ENCODE results near the gene ANKRD31.
"Not testable (repeated sequence)": the region's sequence is repeated elsewhere in the genome, so short reads cannot be mapped to it uniquely, and the experiment has no call there.

Gene ANKRD31

GRCh38 chr5:75189353-75189752 is 47.3 kb downstream of the ANKRD31 start:
- Histone ChIP-seq H3K9me3 (ENCODE audit: low read length) (no peaks in the 10 kb centered on the region), H3K4me3 (ENCODE audit: low read depth in 1 of 2, low read length in 2 of 2) (no peak overlapping the region), H3K4me1 (ENCODE audit: insufficient read depth, low read length) (no peaks in the 10 kb centered on the region), H3K27ac (ENCODE audit: low read depth, low read length) (no peak overlapping the region), H3K36me3 (ENCODE audit: insufficient read depth, low read length) (no peaks in the 10 kb centered on the region), H3K27me3 (ENCODE audit: control insufficient read depth in 1 of 2, insufficient read depth in 2 of 2, low read length in 2 of 2) (no peaks in the 10 kb centered on the region), H3K9ac (ENCODE audit: low read length) (no peak overlapping the region)

- H3K4me1 ChIP-seq (ENCODE audit: insufficient read depth, low read length) = no peaks in the 10 kb centered on the region
- H3K9me3 ChIP-seq (ENCODE audit: low read length) = no peaks in the 10 kb centered on the region
- no peak overlapping the region for H3K9ac ChIP-seq (ENCODE audit: low read length)
- H3K27ac ChIP-seq (ENCODE audit: low read depth, low read length) = no peak overlapping the region
- H3K27me3 ChIP-seq (ENCODE audit: control insufficient read depth in 1 of 2, insufficient read depth in 2 of 2, low read length in 2 of 2) = no peaks in the 10 kb centered on the region
- H3K4me3 ChIP-seq (ENCODE audit: low read depth in 1 of 2, low read length in 2 of 2) = no peak overlapping the region
- no peaks in the 10 kb centered on the region for H3K36me3 ChIP-seq (ENCODE audit: insufficient read depth, low read length)
Measured at GRCh38 chr5:75185763-75186162, 50.9 kb downstream of the ANKRD31 start.

GRCh38 chr5:75176009-75176408 is 60.7 kb downstream of the ANKRD31 start:
- not testable (repeated sequence) for H3K27ac ChIP-seq (ENCODE audit: low read depth, low read length)

GRCh38 chr5:75174872-75175271 is 61.8 kb downstream of the ANKRD31 start:
- H3K36me3 ChIP-seq (ENCODE audit: insufficient read depth, low read length); H3K9me3 ChIP-seq (ENCODE audit: low read length); H3K4me3 ChIP-seq (ENCODE audit: low read depth in 1 of 2, low read length in 2 of 2); H3K9ac ChIP-seq (ENCODE audit: low read length); H3K27ac ChIP-seq (ENCODE audit: low read depth, low read length); H3K27me3 ChIP-seq (ENCODE audit: control insufficient read depth in 1 of 2, insufficient read depth in 2 of 2, low read length in 2 of 2); H3K4me1 ChIP-seq (ENCODE audit: insufficient read depth, low read length): not testable (repeated sequence)

More at GRCh38 chr5:75176009-75176408, 60.7 kb downstream of the ANKRD31 start:
- not testable (repeated sequence) for H3K36me3 ChIP-seq (ENCODE audit: insufficient read depth, low read length); H3K4me3 ChIP-seq (ENCODE audit: low read depth in 1 of 2, low read length in 2 of 2); H3K9ac ChIP-seq (ENCODE audit: low read length); H3K9me3 ChIP-seq (ENCODE audit: low read length); H3K27me3 ChIP-seq (ENCODE audit: control insufficient read depth in 1 of 2, insufficient read depth in 2 of 2, low read length in 2 of 2); H3K4me1 ChIP-seq (ENCODE audit: insufficient read depth, low read length)

GRCh38 chr5:75169516-75169915 is 67.2 kb downstream of the ANKRD31 start:
- no peak overlapping the region for H3K9ac ChIP-seq (ENCODE audit: low read length)
- no peaks in the 10 kb centered on the region for H3K27me3 ChIP-seq (ENCODE audit: control insufficient read depth in 1 of 2, insufficient read depth in 2 of 2, low read length in 2 of 2)
- no peaks in the 10 kb centered on the region for H3K36me3 ChIP-seq (ENCODE audit: insufficient read depth, low read length)
- no peak overlapping the region for H3K4me3 ChIP-seq (ENCODE audit: low read depth in 1 of 2, low read length in 2 of 2)
- H3K9me3 ChIP-seq (ENCODE audit: low read length) = no peaks in the 10 kb centered on the region
- no peak overlapping the region for H3K27ac ChIP-seq (ENCODE audit: low read depth, low read length)
- H3K4me1 ChIP-seq (ENCODE audit: insufficient read depth, low read length) = no peaks in the 10 kb centered on the region

- Histone ChIP-seq H3K27me3 (ENCODE audit: control insufficient read depth in 1 of 2, insufficient read depth in 2 of 2, low read length in 2 of 2) (no peaks in the 10 kb centered on the region), H3K27ac (ENCODE audit: low read depth, low read length) (no peak overlapping the region), H3K9ac (ENCODE audit: low read length) (no peak overlapping the region), H3K4me3 (ENCODE audit: low read depth in 1 of 2, low read length in 2 of 2) (no peak overlapping the region), H3K9me3 (ENCODE audit: low read length) (no peaks in the 10 kb centered on the region), H3K4me1 (ENCODE audit: insufficient read depth, low read length) (no peaks in the 10 kb centered on the region), H3K36me3 (ENCODE audit: insufficient read depth, low read length) (no peaks in the 10 kb centered on the region)
Measured at GRCh38 chr5:75168026-75168735, 68.5 kb downstream of the ANKRD31 start.

- no peak overlapping the region for H3K9ac ChIP-seq (ENCODE audit: low read length)
- H3K27me3 ChIP-seq (ENCODE audit: control insufficient read depth in 1 of 2, insufficient read depth in 2 of 2, low read length in 2 of 2) = no peaks in the 10 kb centered on the region
- no peaks in the 10 kb centered on the region for H3K4me1 ChIP-seq (ENCODE audit: insufficient read depth, low read length)
- no peak overlapping the region for H3K4me3 ChIP-seq (ENCODE audit: low read depth in 1 of 2, low read length in 2 of 2)
- H3K9me3 ChIP-seq (ENCODE audit: low read length) = no peaks in the 10 kb centered on the region
- no peak overlapping the region for H3K27ac ChIP-seq (ENCODE audit: low read depth, low read length)
- H3K36me3 ChIP-seq (ENCODE audit: insufficient read depth, low read length) = no peaks in the 10 kb centered on the region
Measured at GRCh38 chr5:75167345-75167744, 69.3 kb downstream of the ANKRD31 start.

GRCh38 chr5:75161508-75161907 is 75.2 kb downstream of the ANKRD31 start:
- H3K36me3 ChIP-seq (ENCODE audit: insufficient read depth, low read length); H3K9me3 ChIP-seq (ENCODE audit: low read length); H3K27ac ChIP-seq (ENCODE audit: low read depth, low read length); H3K27me3 ChIP-seq (ENCODE audit: control insufficient read depth in 1 of 2, insufficient read depth in 2 of 2, low read length in 2 of 2); H3K9ac ChIP-seq (ENCODE audit: low read length); H3K4me3 ChIP-seq (ENCODE audit: low read depth in 1 of 2, low read length in 2 of 2); H3K4me1 ChIP-seq (ENCODE audit: insufficient read depth, low read length): not testable (repeated sequence)

GRCh38 chr5:75156585-75156984 is 80.1 kb downstream of the ANKRD31 start:
- H3K27me3 ChIP-seq (ENCODE audit: control insufficient read depth in 1 of 2, insufficient read depth in 2 of 2, low read length in 2 of 2) = no peaks in the 10 kb centered on the region
- H3K9me3 ChIP-seq (ENCODE audit: low read length) = no peaks in the 10 kb centered on the region
- H3K9ac ChIP-seq (ENCODE audit: low read length) = no peak overlapping the region
- H3K4me1 ChIP-seq (ENCODE audit: insufficient read depth, low read length) = no peaks in the 10 kb centered on the region
- no peaks in the 10 kb centered on the region for H3K36me3 ChIP-seq (ENCODE audit: insufficient read depth, low read length)
- H3K4me3 ChIP-seq (ENCODE audit: low read depth in 1 of 2, low read length in 2 of 2) = no peak overlapping the region
- no peak overlapping the region for H3K27ac ChIP-seq (ENCODE audit: low read depth, low read length)

- no peaks in the 10 kb centered on the region for H3K27me3 ChIP-seq (ENCODE audit: control insufficient read depth in 1 of 2, insufficient read depth in 2 of 2, low read length in 2 of 2)
- H3K9me3 ChIP-seq (ENCODE audit: low read length) = no peaks in the 10 kb centered on the region
- no peak overlapping the region for H3K27ac ChIP-seq (ENCODE audit: low read depth, low read length)
- no peaks in the 10 kb centered on the region for H3K36me3 ChIP-seq (ENCODE audit: insufficient read depth, low read length)
- no peaks in the 10 kb centered on the region for H3K4me1 ChIP-seq (ENCODE audit: insufficient read depth, low read length)
- no peak overlapping the region for H3K4me3 ChIP-seq (ENCODE audit: low read depth in 1 of 2, low read length in 2 of 2)
- H3K9ac ChIP-seq (ENCODE audit: low read length) = no peak overlapping the region
Measured at GRCh38 chr5:75152860-75153259, 83.8 kb downstream of the ANKRD31 start.

GRCh38 chr5:75148051-75148450 is 88.6 kb downstream of the ANKRD31 start:
- Histone ChIP-seq H3K27me3 (ENCODE audit: control insufficient read depth in 1 of 2, insufficient read depth in 2 of 2, low read length in 2 of 2) (no peaks in the 10 kb centered on the region), H3K4me1 (ENCODE audit: insufficient read depth, low read length) (no peaks in the 10 kb centered on the region), H3K9me3 (ENCODE audit: low read length) (no peaks in the 10 kb centered on the region), H3K36me3 (ENCODE audit: insufficient read depth, low read length) (no peaks in the 10 kb centered on the region), H3K27ac (ENCODE audit: low read depth, low read length) (no peak overlapping the region), H3K4me3 (ENCODE audit: low read depth in 1 of 2, low read length in 2 of 2) (no peak overlapping the region), H3K9ac (ENCODE audit: low read length) (no peak overlapping the region)

GRCh38 chr5:75142566-75143136 is 94.0 kb downstream of the ANKRD31 start:
- Histone ChIP-seq H3K4me1 (ENCODE audit: insufficient read depth, low read length) (no peaks in the 10 kb centered on the region), H3K4me3 (ENCODE audit: low read depth in 1 of 2, low read length in 2 of 2) (no peak overlapping the region), H3K9ac (ENCODE audit: low read length) (no peak overlapping the region), H3K9me3 (ENCODE audit: low read length) (no peaks in the 10 kb centered on the region), H3K27me3 (ENCODE audit: control insufficient read depth in 1 of 2, insufficient read depth in 2 of 2, low read length in 2 of 2) (no peaks in the 10 kb centered on the region), H3K27ac (ENCODE audit: low read depth, low read length) (no peak overlapping the region), H3K36me3 (ENCODE audit: insufficient read depth, low read length) (no peaks in the 10 kb centered on the region)

All from muscle layer of colon (tissue), 2 donors.